ENCODE results near the gene SERPINB10. TPM values are rescaled to one million over a fixed set of nuclear protein-coding genes. Genes with fewer than 3 reads are reported as not detected.

SERPINB10 gene
- total and polyA plus RNA-seq, 9 donors, result 2.0 TPM; not detected in 8

DNA sequence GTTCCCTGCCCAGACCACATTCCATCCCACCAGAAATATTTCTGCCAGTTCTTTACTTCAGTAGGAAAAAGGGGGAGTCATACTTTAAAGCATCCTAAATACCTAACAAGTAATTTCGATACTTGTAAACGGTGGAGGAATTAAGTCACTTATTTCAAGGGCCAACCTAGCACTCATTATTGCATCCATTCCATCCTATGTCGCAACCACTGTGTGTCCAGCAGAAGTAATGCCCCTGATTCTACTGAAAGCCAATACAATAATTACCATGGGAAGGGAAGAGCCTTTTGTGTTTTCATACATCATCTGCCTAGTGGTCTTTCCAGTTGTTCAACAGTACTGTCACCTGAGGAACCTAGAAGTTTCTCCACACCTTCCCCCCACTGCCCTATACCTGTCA lies 74.6 kb downstream of the SERPINB10 start:
- H3K9me3 ChIP-seq, result no peaks in the 10 kb centered on the region
- TF ChIP-seq, protein P1, sequence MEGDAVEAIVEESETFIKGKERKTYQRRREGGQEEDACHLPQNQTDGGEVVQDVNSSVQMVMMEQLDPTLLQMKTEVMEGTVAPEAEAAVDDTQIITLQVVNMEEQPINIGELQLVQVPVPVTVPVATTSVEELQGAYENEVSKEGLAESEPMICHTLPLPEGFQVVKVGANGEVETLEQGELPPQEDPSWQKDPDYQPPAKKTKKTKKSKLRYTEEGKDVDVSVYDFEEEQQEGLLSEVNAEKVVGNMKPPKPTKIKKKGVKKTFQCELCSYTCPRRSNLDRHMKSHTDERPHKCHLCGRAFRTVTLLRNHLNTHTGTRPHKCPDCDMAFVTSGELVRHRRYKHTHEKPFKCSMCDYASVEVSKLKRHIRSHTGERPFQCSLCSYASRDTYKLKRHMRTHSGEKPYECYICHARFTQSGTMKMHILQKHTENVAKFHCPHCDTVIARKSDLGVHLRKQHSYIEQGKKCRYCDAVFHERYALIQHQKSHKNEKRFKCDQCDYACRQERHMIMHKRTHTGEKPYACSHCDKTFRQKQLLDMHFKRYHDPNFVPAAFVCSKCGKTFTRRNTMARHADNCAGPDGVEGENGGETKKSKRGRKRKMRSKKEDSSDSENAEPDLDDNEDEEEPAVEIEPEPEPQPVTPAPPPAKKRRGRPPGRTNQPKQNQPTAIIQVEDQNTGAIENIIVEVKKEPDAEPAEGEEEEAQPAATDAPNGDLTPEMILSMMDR (IDR thresholded peaks at IDR 0.05), result no peak
- no peak for TF ChIP-seq POLR2A (IDR thresholded peaks at IDR 0.05)
- H3K4me3 ChIP-seq, result no peak overlapping the region
- intact Hi-C loops (cut with DNase I), result no loop called here
- H3K27me3 ChIP-seq, result no peaks in the 10 kb centered on the region
- no peaks in the 10 kb centered on the region for H3K4me1 ChIP-seq (ENCODE audit: insufficient read depth)
- H3K36me3 ChIP-seq, result no peaks in the 10 kb centered on the region
- WGBS, 3 donors, result 93 to 97% (median 93%) methylated on average over 3 of the region's 3 CpGs
- H3K27ac ChIP-seq, result no peak overlapping the region
- no peak for DNase-seq

Other genes with a start within 250 kb of the SERPINB10 start
- under 1 TPM in 1 of 7 donors, not detected in 6; 0.23 TPM for gene SERPINB3, start 246.1 kb upstream of the SERPINB10 start, total RNA-seq
- under 1 TPM in 1 of 2 donors, not detected in 1; 0.05 TPM for gene SERPINB3, start 246.1 kb upstream of the SERPINB10 start, polyA plus RNA-seq
- gene SERPINB11, start 205.0 kb upstream of the SERPINB10 start, total RNA-seq, result not detected
- gene SERPINB11, start 205.0 kb upstream of the SERPINB10 start, polyA plus RNA-seq, result not detected
- gene SERPINB7, start 132.5 kb upstream of the SERPINB10 start, total RNA-seq, result under 1 TPM in 2 of 7 donors, not detected in 5; 0.12 to 0.23 TPM
- gene SERPINB7, start 132.5 kb upstream of the SERPINB10 start, polyA plus RNA-seq, result under 1 TPM; 0.06 to 0.08 TPM
- 10 to 100 TPM in 1 of 7 donors, 1 to 10 TPM in 1, under 1 TPM in 2, not detected in 3; 0.32 to 11.4 (median 3.5) TPM for gene SERPINB2, start 20.3 kb upstream of the SERPINB10 start, total RNA-seq
- gene SERPINB2, start 20.3 kb upstream of the SERPINB10 start, polyA plus RNA-seq, result 1 to 10 TPM; 1.1 to 1.4 TPM
- 1 to 10 TPM in 1 of 7 donors, not detected in 6; 2.0 TPM for gene HMSD, start 41.3 kb downstream of the SERPINB10 start, total RNA-seq
- under 1 TPM; 0.02 to 0.08 TPM for gene HMSD, start 41.3 kb downstream of the SERPINB10 start, polyA plus RNA-seq
- gene SERPINB8, start 62.1 kb downstream of the SERPINB10 start, total RNA-seq, result 10 to 100 TPM in 1 of 7 donors, 1 to 10 TPM in 6; 4.9 to 10.7 (median 6.9) TPM
- 10 to 100 TPM in 1 of 2 donors, 1 to 10 TPM in 1; 4.4 to 10.5 TPM for gene SERPINB8, start 62.1 kb downstream of the SERPINB10 start, polyA plus RNA-seq
- gene LINC00305, start 241.1 kb downstream of the SERPINB10 start, total RNA-seq, result not detected
- under 1 TPM in 1 of 2 donors, not detected in 1; 0.12 TPM for gene LINC00305, start 241.1 kb downstream of the SERPINB10 start, polyA plus RNA-seq